NCI-H2171 treated with DMSO at 0.1 percent for 48 hours (cell line): Measurements from ENCODE around the gene EN1.
A peak's percentile ranks its signal among the peaks of the same experiment; 100 is the strongest.

Experiments
- DNase-seq: peaks from one replicate; lab custom pipeline; 2025; lab: John Stamatoyannopoulos, UW

Gene EN1

GRCh38 chr2:118855451-118856279 lies 8.2 kb upstream of the EN1 start:
- peak; percentile 56 for DNase-seq

- no peak for DNase-seq
Measured at GRCh38 chr2:118854507-118855345, 7.3 kb upstream of the EN1 start.

- no peak for DNase-seq
Measured at GRCh38 chr2:118853651-118854291, 6.3 kb upstream of the EN1 start.

GRCh38 chr2:118853129-118853640 lies 5.7 kb upstream of the EN1 start:
- DNase-seq = no peak

- no peak for DNase-seq
Measured at GRCh38 chr2:118852605-118853128, 5.2 kb upstream of the EN1 start.

GRCh38 chr2:118851650-118852049 lies 4.2 kb upstream of the EN1 start:
- no peak for DNase-seq

GRCh38 chr2:118850901-118851415 lies 3.5 kb upstream of the EN1 start:
- no peak for DNase-seq

GRCh38 chr2:118850168-118850900 lies 2.9 kb upstream of the EN1 start:
- DNase-seq = no peak

- DNase-seq = no peak
Measured at GRCh38 chr2:118849226-118850167, 2.0 kb upstream of the EN1 start.

- no peak for DNase-seq
Measured at GRCh38 chr2:118848381-118849225, 1.2 kb upstream of the EN1 start.

GRCh38 chr2:118847762-118848172 lies 319 bp upstream of the EN1 start:
- DNase-seq = peak; percentile 90

GRCh38 chr2:118846442-118846952 lies 951 bp downstream of the EN1 start:
- DNase-seq = no peak

GRCh38 chr2:118845522-118846441 lies 1.7 kb downstream of the EN1 start:
- DNase-seq = no peak

GRCh38 chr2:118845005-118845521 lies 2.4 kb downstream of the EN1 start:
- no peak for DNase-seq

- DNase-seq = no peak
Measured at GRCh38 chr2:118844261-118845004, 3.0 kb downstream of the EN1 start.

- no peak for DNase-seq
Measured at GRCh38 chr2:118843483-118844132, 3.8 kb downstream of the EN1 start.
